BLaER1 treated with 17β-estradiol and CSF1 and Interleukin-3, amounts not matched to agents 10 nM and 100 nM (cell line): ENCODE data around the gene SEC14L5.

Experiments used
- H3K27ac ChIP-seq, 11 experiments: shearing (Covaris generic); formaldehyde crosslinking; 2 replicates each; pipeline ENCODE4 v1.8.1; 2022
- H3K27me3 ChIP-seq, 11 experiments: shearing (Covaris generic); formaldehyde crosslinking; 2 replicates each; pipeline ENCODE4 v1.8.1; 2022
- H3K36me3 ChIP-seq, 11 experiments: shearing (Covaris generic); formaldehyde crosslinking; 2 replicates each; pipeline ENCODE4 v1.8.1; 2022
- H3K4me1 ChIP-seq, 10 experiments: shearing (Covaris generic); formaldehyde crosslinking; 2 replicates each; pipeline ENCODE4 v1.8.1; 2022
- H3K4me2 ChIP-seq, 11 experiments: shearing (Covaris generic); formaldehyde crosslinking; 2 replicates each; pipeline ENCODE4 v1.8.1; 2022
- H3K4me3 ChIP-seq, 10 experiments: shearing (Covaris generic); formaldehyde crosslinking; 2 replicates each; pipeline ENCODE4 v1.8.1; 2022
- H3K9ac ChIP-seq, 11 experiments: shearing (Covaris generic); formaldehyde crosslinking; 2 replicates each; pipeline ENCODE4 v1.8.1; 2022
- H3K9me3 ChIP-seq, 11 experiments: shearing (Covaris generic); formaldehyde crosslinking; replicated peaks in 1 of 11; 2 replicates each; pipeline ENCODE4 v1.8.1; 2022
- H4K20me1 ChIP-seq, 11 experiments: shearing (Covaris generic); formaldehyde crosslinking; 2 replicates each; pipeline ENCODE4 v1.8.1; 2022
- Cebpa-rat ChIP-seq, 11 experiments: shearing (Covaris generic); IDR thresholded peaks; 2 replicates each; pipeline ENCODE4 v1.8.1; 2022

SEC14L5 gene

GRCh38 chr16:4981473-4981872 lies 23.3 kb downstream of the SEC14L5 start:
- Histone ChIP-seq H4K20me1 (no peaks in the 10 kb centered on the region), H3K9ac (no peak overlapping the region), H3K4me2 (no peak overlapping the region), H3K27ac (no peak overlapping the region), H3K36me3 (no peaks in the 10 kb centered on the region), H3K4me1 (peaks cover 0 to 5% (median 2%) of the 10 kb centered on the region in 10 experiments; a peak in 9 of 20 replicates), H3K4me3 (no peak overlapping the region), H3K9me3 (peaks cover 0 to 5% (median 0%) of the 10 kb centered on the region in 11 experiments; a peak in 3 of 22 replicates), H3K27me3 (no peaks in the 10 kb centered on the region)
- TF ChIP-seq Cebpa-rat (IDR thresholded peaks at IDR 0.05) = no peak

GRCh38 chr16:4982056-4982867 lies 24.1 kb downstream of the SEC14L5 start:
- Histone ChIP-seq H3K9me3 (no peaks in the 10 kb centered on the region; a peak in 1 of 22 replicates), H3K4me2 (no peak overlapping the region), H4K20me1 (no peaks in the 10 kb centered on the region), H3K36me3 (no peaks in the 10 kb centered on the region), H3K4me1 (no peaks in the 10 kb centered on the region), H3K9ac (no peak overlapping the region), H3K27ac (no peak overlapping the region), H3K27me3 (peaks cover 0 to 5% (median 0%) of the 10 kb centered on the region in 11 experiments; a peak in 4 of 22 replicates), H3K4me3 (no peak overlapping the region)
- no peak for TF ChIP-seq Cebpa-rat (IDR thresholded peaks at IDR 0.05)

- Histone ChIP-seq H3K4me3 (no peak overlapping the region), H3K27ac (no peak overlapping the region), H3K4me1 (no peaks in the 10 kb centered on the region), H4K20me1 (no peaks in the 10 kb centered on the region), H3K4me2 (no peak overlapping the region), H3K36me3 (no peaks in the 10 kb centered on the region), H3K9ac (no peak overlapping the region), H3K9me3 (no peaks in the 10 kb centered on the region; a peak in 1 of 22 replicates), H3K27me3 (peaks cover 0 to 13% (median 0%) of the 10 kb centered on the region in 11 experiments; a peak in 5 of 22 replicates)
- TF ChIP-seq Cebpa-rat (IDR thresholded peaks at IDR 0.05) = no peak
These were observed 26.3 kb downstream of the SEC14L5 start for GRCh38 chr16:4984174-4984990.

- Histone ChIP-seq H3K27me3 (peaks cover 0 to 13% (median 0%) of the 10 kb centered on the region in 11 experiments; a peak in 5 of 22 replicates), H4K20me1 (no peaks in the 10 kb centered on the region), H3K36me3 (no peaks in the 10 kb centered on the region), H3K9me3 (no peaks in the 10 kb centered on the region; a peak in 1 of 22 replicates), H3K4me3 (no peak overlapping the region), H3K9ac (no peak overlapping the region), H3K27ac (no peak overlapping the region), H3K4me1 (no peaks in the 10 kb centered on the region), H3K4me2 (no peak overlapping the region)
- no peak for TF ChIP-seq Cebpa-rat (IDR thresholded peaks at IDR 0.05)
These were observed 29.1 kb downstream of the SEC14L5 start for GRCh38 chr16:4987250-4987579.

- Histone ChIP-seq H3K27ac (no peak overlapping the region), H3K4me3 (no peak overlapping the region), H4K20me1 (no peaks in the 10 kb centered on the region), H3K27me3 (peaks cover 0 to 13% (median 0%) of the 10 kb centered on the region in 11 experiments; a peak in 5 of 22 replicates), H3K36me3 (no peaks in the 10 kb centered on the region), H3K4me2 (no peak overlapping the region), H3K9ac (no peak overlapping the region), H3K9me3 (no peaks in the 10 kb centered on the region; a peak in 1 of 22 replicates), H3K4me1 (no peaks in the 10 kb centered on the region)
- no peak for TF ChIP-seq Cebpa-rat (IDR thresholded peaks at IDR 0.05)
These were observed 29.6 kb downstream of the SEC14L5 start for GRCh38 chr16:4987580-4988374.

GRCh38 chr16:4988647-4989046 lies 30.5 kb downstream of the SEC14L5 start:
- Histone ChIP-seq H3K27ac (no peak overlapping the region), H3K27me3 (peaks cover 0 to 13% (median 0%) of the 10 kb centered on the region in 11 experiments; a peak in 5 of 22 replicates), H3K4me2 (no peak overlapping the region)

GRCh38 chr16:4989391-4990006 lies 31.4 kb downstream of the SEC14L5 start:
- no peak overlapping the region for H3K4me3 ChIP-seq
- no peak overlapping the region for H3K27ac ChIP-seq
- H4K20me1 ChIP-seq = no peaks in the 10 kb centered on the region
- H3K9me3 ChIP-seq = no peaks in the 10 kb centered on the region
- TF ChIP-seq Cebpa-rat (IDR thresholded peaks at IDR 0.05) = no peak
- H3K9ac ChIP-seq = no peak overlapping the region
- H3K4me2 ChIP-seq = no peak overlapping the region
- H3K4me1 ChIP-seq = no peaks in the 10 kb centered on the region
- H3K36me3 ChIP-seq = no peaks in the 10 kb centered on the region
- peaks cover 0 to 13% (median 0%) of the 10 kb centered on the region in 11 experiments; a peak in 5 of 22 replicates for H3K27me3 ChIP-seq

More at GRCh38 chr16:4988647-4989046, 30.5 kb downstream of the SEC14L5 start:
- Histone ChIP-seq H3K4me3 (no peak overlapping the region), H3K9ac (no peak overlapping the region), H3K4me1 (no peaks in the 10 kb centered on the region), H3K9me3 (no peaks in the 10 kb centered on the region; a peak in 1 of 22 replicates), H4K20me1 (no peaks in the 10 kb centered on the region), H3K36me3 (no peaks in the 10 kb centered on the region)
- no peak for TF ChIP-seq Cebpa-rat (IDR thresholded peaks at IDR 0.05)

GRCh38 chr16:4990415-4990814 lies 32.3 kb downstream of the SEC14L5 start:
- H3K4me3 ChIP-seq = no peak overlapping the region
- peaks cover 0 to 13% (median 0%) of the 10 kb centered on the region in 11 experiments; a peak in 5 of 22 replicates for H3K27me3 ChIP-seq
- TF ChIP-seq Cebpa-rat (IDR thresholded peaks at IDR 0.05) = no peak
- H3K4me2 ChIP-seq = no peak overlapping the region
- no peak overlapping the region for H3K27ac ChIP-seq
- no peaks in the 10 kb centered on the region for H3K9me3 ChIP-seq
- no peak overlapping the region for H3K9ac ChIP-seq
- no peaks in the 10 kb centered on the region for H4K20me1 ChIP-seq
- H3K36me3 ChIP-seq = no peaks in the 10 kb centered on the region
- no peaks in the 10 kb centered on the region for H3K4me1 ChIP-seq
